Nephron progenitor cell (in vitro differentiated cells): ENCODE data around the gene TDRKH.
A peak's percentile ranks its signal among the peaks of the same experiment; 100 is the strongest.

Experiments used
- DNase-seq: peaks from one replicate; pipeline ENCODE4 v3.0.0; 2021
- H3K27ac Mint-ChIP-seq: 2 replicates; pipeline ENCODE4 v1.8.0; 2021; ENCODE audit warnings: mild to moderate bottlenecking, moderate library complexity, mixed read lengths
- H3K27me3 Mint-ChIP-seq: 2 replicates; pipeline ENCODE4 v1.8.0; 2021; ENCODE audit warnings: mild to moderate bottlenecking, low read depth, mixed read lengths; ENCODE audit not compliant: poor library complexity
- H3K36me3 Mint-ChIP-seq: 2 replicates; pipeline ENCODE4 v1.8.0; 2021; ENCODE audit warnings: low read depth, mixed read lengths
- H3K4me1 Mint-ChIP-seq: 2 replicates; pipeline ENCODE4 v1.8.0; 2021; ENCODE audit warnings: mixed read lengths
- H3K4me3 Mint-ChIP-seq: 2 replicates; pipeline ENCODE4 v1.8.0; 2021; ENCODE audit warnings: mild to moderate bottlenecking, moderate library complexity, mixed read lengths
- H3K9me3 Mint-ChIP-seq: 2 replicates; pipeline ENCODE4 v1.8.0; 2021; ENCODE audit warnings: mild to moderate bottlenecking, moderate library complexity, mixed read lengths
- TF ChIP-seq, protein P1 (sequence below): fragments of 200-600 bp; sonication (generic); IDR thresholded peaks from 2 replicates; pipeline ENCODE4 v1.5.0; 2021; ENCODE audit warnings: antibody characterized with exemption

The TDRKH gene

GRCh38 chr1:151837884-151838221 lies 47.6 kb upstream of the TDRKH start:
- Mint-ChIP-seq H3K27me3 (peaks cover 79% of the 10 kb centered on the region), H3K4me1 (peaks cover 30% of the 10 kb centered on the region), H3K4me3 (peak overlapping the region; percentile 78), H3K36me3 (no peaks in the 10 kb centered on the region), H3K9me3 (no peaks in the 10 kb centered on the region), H3K27ac (no peak overlapping the region)
- no peak for DNase-seq
- TF ChIP-seq, protein P1, sequence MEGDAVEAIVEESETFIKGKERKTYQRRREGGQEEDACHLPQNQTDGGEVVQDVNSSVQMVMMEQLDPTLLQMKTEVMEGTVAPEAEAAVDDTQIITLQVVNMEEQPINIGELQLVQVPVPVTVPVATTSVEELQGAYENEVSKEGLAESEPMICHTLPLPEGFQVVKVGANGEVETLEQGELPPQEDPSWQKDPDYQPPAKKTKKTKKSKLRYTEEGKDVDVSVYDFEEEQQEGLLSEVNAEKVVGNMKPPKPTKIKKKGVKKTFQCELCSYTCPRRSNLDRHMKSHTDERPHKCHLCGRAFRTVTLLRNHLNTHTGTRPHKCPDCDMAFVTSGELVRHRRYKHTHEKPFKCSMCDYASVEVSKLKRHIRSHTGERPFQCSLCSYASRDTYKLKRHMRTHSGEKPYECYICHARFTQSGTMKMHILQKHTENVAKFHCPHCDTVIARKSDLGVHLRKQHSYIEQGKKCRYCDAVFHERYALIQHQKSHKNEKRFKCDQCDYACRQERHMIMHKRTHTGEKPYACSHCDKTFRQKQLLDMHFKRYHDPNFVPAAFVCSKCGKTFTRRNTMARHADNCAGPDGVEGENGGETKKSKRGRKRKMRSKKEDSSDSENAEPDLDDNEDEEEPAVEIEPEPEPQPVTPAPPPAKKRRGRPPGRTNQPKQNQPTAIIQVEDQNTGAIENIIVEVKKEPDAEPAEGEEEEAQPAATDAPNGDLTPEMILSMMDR = no peak

- H3K4me3 Mint-ChIP-seq = peak overlapping the region; percentile 78
- peaks cover 30% of the 10 kb centered on the region for H3K4me1 Mint-ChIP-seq
- no peak overlapping the region for H3K27ac Mint-ChIP-seq
- TF ChIP-seq, protein P1 = no peak
- no peaks in the 10 kb centered on the region for H3K36me3 Mint-ChIP-seq
- no peak for DNase-seq
- peaks cover 79% of the 10 kb centered on the region for H3K27me3 Mint-ChIP-seq
- H3K9me3 Mint-ChIP-seq = no peaks in the 10 kb centered on the region
Measured at GRCh38 chr1:151837197-151837596, 46.9 kb upstream of the TDRKH start.

DNA sequence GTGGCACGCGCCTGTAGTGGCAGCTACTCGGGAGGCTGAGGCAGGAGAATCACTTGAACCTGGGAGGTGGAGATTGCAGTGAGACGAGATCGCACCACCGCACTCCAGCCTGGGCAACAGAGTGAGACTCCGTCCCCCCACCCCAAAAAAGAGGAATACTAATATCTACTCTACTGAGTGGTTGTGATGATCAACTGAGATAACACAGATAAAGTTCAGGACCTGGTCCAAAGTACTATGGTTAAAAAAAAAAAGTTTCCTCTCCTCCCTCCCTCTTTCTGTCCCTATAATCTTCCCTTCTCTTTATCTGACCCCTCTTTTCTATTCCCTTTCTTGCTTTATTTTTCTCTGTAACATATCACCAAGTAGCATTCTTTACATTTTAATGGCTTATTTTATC lies 45.3 kb upstream of the TDRKH start:
- H3K36me3 Mint-ChIP-seq = no peaks in the 10 kb centered on the region
- TF ChIP-seq, protein P1 = no peak
- no peak overlapping the region for H3K4me3 Mint-ChIP-seq
- no peak overlapping the region for H3K27ac Mint-ChIP-seq
- peaks cover 63% of the 10 kb centered on the region for H3K27me3 Mint-ChIP-seq
- DNase-seq = no peak
- no peaks in the 10 kb centered on the region for H3K9me3 Mint-ChIP-seq
- H3K4me1 Mint-ChIP-seq = peaks cover 39% of the 10 kb centered on the region

- no peak for DNase-seq
- Mint-ChIP-seq H3K27me3 (peaks cover 49% of the 10 kb centered on the region), H3K36me3 (no peaks in the 10 kb centered on the region), H3K27ac (no peak overlapping the region), H3K4me1 (peaks cover 41% of the 10 kb centered on the region), H3K4me3 (no peak overlapping the region), H3K9me3 (no peaks in the 10 kb centered on the region)
- TF ChIP-seq, protein P1 = no peak
Measured at GRCh38 chr1:151834239-151834638, 43.9 kb upstream of the TDRKH start.

GRCh38 chr1:151833172-151833900 lies 43.0 kb upstream of the TDRKH start:
- no peak for DNase-seq
- Mint-ChIP-seq H3K27ac (no peak overlapping the region), H3K9me3 (no peaks in the 10 kb centered on the region), H3K36me3 (no peaks in the 10 kb centered on the region), H3K27me3 (peaks cover 46% of the 10 kb centered on the region), H3K4me3 (no peak overlapping the region), H3K4me1 (peaks cover 50% of the 10 kb centered on the region)
- TF ChIP-seq, protein P1 = no peak

DNA sequence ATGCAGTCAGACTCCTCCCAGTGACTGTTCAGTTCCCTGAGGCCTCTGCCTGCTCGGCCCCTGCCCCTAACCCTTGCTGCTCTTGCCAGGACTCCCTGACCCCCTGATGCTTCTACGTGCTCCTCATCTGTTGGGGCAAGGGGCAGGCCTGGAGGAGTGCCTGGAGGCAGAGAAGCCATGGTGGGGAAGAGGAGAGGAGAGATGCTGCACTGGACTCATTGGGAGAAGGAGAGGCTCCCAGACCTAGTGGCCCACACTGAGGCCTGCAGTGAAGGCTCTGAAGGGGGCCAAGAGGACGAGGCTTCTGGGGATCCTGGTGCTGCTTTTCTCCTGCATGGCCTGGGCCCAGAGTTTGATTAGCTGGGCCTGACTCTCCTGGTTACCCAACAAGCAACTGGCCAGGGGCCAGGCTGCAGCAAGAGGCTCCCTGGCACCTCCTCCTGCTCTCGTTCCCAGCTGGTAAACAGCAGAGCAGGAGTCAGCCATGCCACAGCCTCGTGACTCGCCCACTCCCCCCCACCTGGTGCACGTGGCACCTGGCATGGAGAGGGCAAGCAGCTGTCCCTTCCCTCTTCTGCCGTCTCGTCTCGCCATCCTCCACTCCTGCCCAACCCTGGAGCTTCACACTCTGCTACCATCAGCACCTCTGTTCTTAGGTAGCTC lies 42.1 kb upstream of the TDRKH start:
- DNase-seq = no peak
- peaks cover 39% of the 10 kb centered on the region for H3K27me3 Mint-ChIP-seq
- TF ChIP-seq, protein P1 = no peak
- no peaks in the 10 kb centered on the region for H3K9me3 Mint-ChIP-seq
- no peak overlapping the region for H3K27ac Mint-ChIP-seq
- no peaks in the 10 kb centered on the region for H3K36me3 Mint-ChIP-seq
- peaks cover 55% of the 10 kb centered on the region for H3K4me1 Mint-ChIP-seq
- no peak overlapping the region for H3K4me3 Mint-ChIP-seq
